K562 (cell line): ENCODE data around the gene ZFP62.

Experiments used
- DLX4 ChIP-seq: fragments of 250-450 bp; sonication (Bioruptor Pico); IDR thresholded peaks from 2 replicates; pipeline ENCODE4 v1.6.1; 2021; ENCODE audit warnings: mild to moderate bottlenecking
- ELF2 ChIP-seq: fragments of 250-450 bp; sonication (Bioruptor Pico); IDR thresholded peaks from 2 replicates; pipeline ENCODE4 v1.5.0; 2021; ENCODE audit warnings: mild to moderate bottlenecking
- EP300 ChIP-seq: IDR thresholded peaks from 2 replicates; pipeline ENCODE4 v1.6.1; 2012; ENCODE audit warnings: low read length, improper control_type of control experiment
- MCM2 ChIP-seq: fragments of 450-650 bp; IDR thresholded peaks from 2 replicates; pipeline ENCODE4 v1.6.1; 2017; ENCODE audit warnings: low read depth, mild to moderate bottlenecking
- NR2C2 ChIP-seq, 2 experiments: fragments of 200-800 bp in 1 of 2; sonication (Bioruptor generic) in 1 of 2; sonication (generic) in 1 of 2; formaldehyde crosslinking in 1 of 2; IDR thresholded peaks; 2 replicates each; pipeline versions ENCODE4 v1.6.1 to v1.8.0; 2016 to 2022; ENCODE audit warnings: mild to moderate bottlenecking in 1 of 2, missing compliant biosample characterization in 1 of 2, missing genetic modification characterization in 1 of 2, missing genetic modification reagents in 1 of 2
- POLR2AphosphoS5 ChIP-seq: IDR thresholded peaks from 2 replicates; pipeline ENCODE4 v1.6.1; 2011; ENCODE audit warnings: mild to moderate bottlenecking, low read depth, low read length, moderate library complexity; ENCODE audit not compliant: control insufficient read depth, insufficient read depth
- RNF2 ChIP-seq: sonication (generic); IDR thresholded peaks from 2 replicates; pipeline ENCODE4 v1.6.1; 2016
- ZNF589 ChIP-seq: fragments of 200-800 bp; sonication (Bioruptor generic); IDR thresholded peaks from 2 replicates; pipeline ENCODE4 v1.6.1; 2016; ENCODE audit warnings: low read depth, missing genetic modification characterization, missing compliant biosample characterization
- ZNF766 ChIP-seq: fragments of 200-800 bp; sonication (Bioruptor generic); conservative IDR thresholded peaks from 2 replicates; pipeline ENCODE4 v1.6.1; 2016; ENCODE audit warnings: missing genetic modification characterization, missing compliant biosample characterization
- TF ChIP-seq, protein P1 (sequence below), 3 experiments: IDR thresholded peaks in 2 of 3; conservative IDR thresholded peaks in 1 of 3; 2 replicates each; pipeline ENCODE4 v1.5.1; 2011 to 2012; ENCODE audit warnings: low read length in 3 of 3, mild to moderate bottlenecking in 3 of 3, control low read depth in 2 of 3, improper control_type of control experiment in 1 of 3, inconsistent platforms in 1 of 3, low read depth in 1 of 3, mixed read lengths in 1 of 3, moderate library complexity in 1 of 3; ENCODE audit not compliant: insufficient read depth in 2 of 3

GRCh38 chr5:180817893-180818674, 43.0 kb downstream of the ZFP62 start:
- TF ChIP-seq MCM2 (no peak), DLX4 (CRISPR knock-in tag) (no peak), ZNF589 (CRISPR knock-in tag) (no peak), ELF2 (CRISPR knock-in tag) (no peak), POLR2AphosphoS5 (no peak), NR2C2 (CRISPR knock-in tag; IDR thresholded peaks at IDR 0.05) (no peak), NR2C2 (tag; IDR thresholded peaks at IDR 0.05) (no peak), EP300 (no peak), RNF2 (no peak), ZNF766 (CRISPR knock-in tag) (no peak)
- TF ChIP-seq, protein P1, sequence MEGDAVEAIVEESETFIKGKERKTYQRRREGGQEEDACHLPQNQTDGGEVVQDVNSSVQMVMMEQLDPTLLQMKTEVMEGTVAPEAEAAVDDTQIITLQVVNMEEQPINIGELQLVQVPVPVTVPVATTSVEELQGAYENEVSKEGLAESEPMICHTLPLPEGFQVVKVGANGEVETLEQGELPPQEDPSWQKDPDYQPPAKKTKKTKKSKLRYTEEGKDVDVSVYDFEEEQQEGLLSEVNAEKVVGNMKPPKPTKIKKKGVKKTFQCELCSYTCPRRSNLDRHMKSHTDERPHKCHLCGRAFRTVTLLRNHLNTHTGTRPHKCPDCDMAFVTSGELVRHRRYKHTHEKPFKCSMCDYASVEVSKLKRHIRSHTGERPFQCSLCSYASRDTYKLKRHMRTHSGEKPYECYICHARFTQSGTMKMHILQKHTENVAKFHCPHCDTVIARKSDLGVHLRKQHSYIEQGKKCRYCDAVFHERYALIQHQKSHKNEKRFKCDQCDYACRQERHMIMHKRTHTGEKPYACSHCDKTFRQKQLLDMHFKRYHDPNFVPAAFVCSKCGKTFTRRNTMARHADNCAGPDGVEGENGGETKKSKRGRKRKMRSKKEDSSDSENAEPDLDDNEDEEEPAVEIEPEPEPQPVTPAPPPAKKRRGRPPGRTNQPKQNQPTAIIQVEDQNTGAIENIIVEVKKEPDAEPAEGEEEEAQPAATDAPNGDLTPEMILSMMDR (IDR thresholded peaks at IDR 0.05 in 2 of 3, conservative IDR thresholded peaks at IDR 0.05 in 1 of 3; ENCODE audit: insufficient read depth in 2 of 3, low read depth in 1 of 3, low read length in 3 of 3), result no peak
